PFSK-1 (cell line): ENCODE results near the gene FKBP10.
A peak's percentile ranks its signal among the peaks of the same experiment; 100 is the strongest.

Experiments used
- POLR2AphosphoS5 ChIP-seq: IDR thresholded peaks from 2 replicates; pipeline ENCODE4 v1.6.1; 2012; ENCODE audit warnings: low read depth, mild to moderate bottlenecking, control low read depth, low read length, moderate library complexity
- SIN3A ChIP-seq: IDR thresholded peaks from 2 replicates; pipeline ENCODE4 v1.6.1; 2012; ENCODE audit warnings: mild to moderate bottlenecking, low read length, moderate library complexity, borderline replicate concordance; ENCODE audit not compliant: insufficient read depth
- TAF1 ChIP-seq: IDR thresholded peaks from 2 replicates; pipeline ENCODE4 v1.6.1; 2012; ENCODE audit warnings: low read length, control low read depth, borderline replicate concordance; ENCODE audit not compliant: insufficient read depth
- TF ChIP-seq, protein P1 (sequence below), 2 experiments: IDR thresholded peaks; 2 replicates each; pipeline versions ENCODE4 v1.6.1 to v1.8.0; 2011 to 2012; ENCODE audit warnings: low read depth in 2 of 2, low read length in 2 of 2, control low read depth in 1 of 2, inconsistent platforms in 1 of 2, mild to moderate bottlenecking in 1 of 2, moderate library complexity in 1 of 2; ENCODE audit not compliant: insufficient read depth in 1 of 2

DNA sequence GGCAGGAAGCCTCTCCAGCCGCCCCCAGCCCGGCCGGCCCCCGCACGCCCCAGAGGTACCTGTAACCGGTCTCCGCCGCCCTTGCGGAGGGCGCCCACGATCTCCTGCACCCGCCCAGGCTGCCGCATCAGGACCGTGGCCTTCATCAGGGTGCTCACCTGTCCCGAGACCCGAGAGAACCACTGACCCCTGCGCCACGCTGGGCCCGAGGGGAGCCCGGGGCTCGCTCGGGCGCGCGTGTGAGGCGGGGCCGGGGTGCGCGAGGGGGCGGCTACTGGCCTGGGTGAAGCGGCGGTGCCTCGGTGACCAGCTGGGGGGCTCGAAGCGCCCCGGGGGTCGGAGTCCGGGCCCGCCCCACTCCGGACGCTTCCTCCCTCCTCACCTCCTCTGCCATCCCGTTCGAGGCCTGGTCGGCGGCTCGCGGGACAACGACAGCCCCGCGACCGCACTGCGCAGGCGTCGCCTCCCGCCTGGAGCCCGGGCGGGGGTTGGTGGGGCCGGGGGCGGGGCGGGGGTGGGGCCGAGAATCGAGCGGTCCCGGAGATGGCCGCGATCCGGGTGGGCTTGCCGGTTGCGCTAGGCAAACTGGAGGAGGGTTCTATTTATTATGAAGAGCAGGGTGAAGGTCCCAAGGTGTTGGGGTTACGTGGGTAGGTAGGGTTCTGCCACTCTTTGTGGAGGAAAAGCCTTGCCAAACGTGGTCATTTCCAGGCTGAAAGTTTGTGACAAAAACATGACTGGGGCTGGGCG is 23.2 kb downstream of the FKBP10 start, which contains the start of gene NT5C3B:
- TF ChIP-seq, protein P1, sequence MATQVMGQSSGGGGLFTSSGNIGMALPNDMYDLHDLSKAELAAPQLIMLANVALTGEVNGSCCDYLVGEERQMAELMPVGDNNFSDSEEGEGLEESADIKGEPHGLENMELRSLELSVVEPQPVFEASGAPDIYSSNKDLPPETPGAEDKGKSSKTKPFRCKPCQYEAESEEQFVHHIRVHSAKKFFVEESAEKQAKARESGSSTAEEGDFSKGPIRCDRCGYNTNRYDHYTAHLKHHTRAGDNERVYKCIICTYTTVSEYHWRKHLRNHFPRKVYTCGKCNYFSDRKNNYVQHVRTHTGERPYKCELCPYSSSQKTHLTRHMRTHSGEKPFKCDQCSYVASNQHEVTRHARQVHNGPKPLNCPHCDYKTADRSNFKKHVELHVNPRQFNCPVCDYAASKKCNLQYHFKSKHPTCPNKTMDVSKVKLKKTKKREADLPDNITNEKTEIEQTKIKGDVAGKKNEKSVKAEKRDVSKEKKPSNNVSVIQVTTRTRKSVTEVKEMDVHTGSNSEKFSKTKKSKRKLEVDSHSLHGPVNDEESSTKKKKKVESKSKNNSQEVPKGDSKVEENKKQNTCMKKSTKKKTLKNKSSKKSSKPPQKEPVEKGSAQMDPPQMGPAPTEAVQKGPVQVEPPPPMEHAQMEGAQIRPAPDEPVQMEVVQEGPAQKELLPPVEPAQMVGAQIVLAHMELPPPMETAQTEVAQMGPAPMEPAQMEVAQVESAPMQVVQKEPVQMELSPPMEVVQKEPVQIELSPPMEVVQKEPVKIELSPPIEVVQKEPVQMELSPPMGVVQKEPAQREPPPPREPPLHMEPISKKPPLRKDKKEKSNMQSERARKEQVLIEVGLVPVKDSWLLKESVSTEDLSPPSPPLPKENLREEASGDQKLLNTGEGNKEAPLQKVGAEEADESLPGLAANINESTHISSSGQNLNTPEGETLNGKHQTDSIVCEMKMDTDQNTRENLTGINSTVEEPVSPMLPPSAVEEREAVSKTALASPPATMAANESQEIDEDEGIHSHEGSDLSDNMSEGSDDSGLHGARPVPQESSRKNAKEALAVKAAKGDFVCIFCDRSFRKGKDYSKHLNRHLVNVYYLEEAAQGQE (IDR thresholded peaks at IDR 0.05; ENCODE audit: insufficient read depth in 1 of 2, low read depth in 2 of 2, low read length in 2 of 2): no peak
- TF ChIP-seq TAF1 (peak; percentile 67; the same call in 1 of the 2 replicates), SIN3A (0 out of 2 replicates have a peak, but pooled peaks have one; percentile 16), POLR2AphosphoS5 (peak; percentile 68; the same call in 1 of the 2 replicates)
